Peyer's patch (tissue), 4 donors: ENCODE measurements around the gene CACNA1G.

Source experiments
- CTCF ChIP-seq, 6 experiments: fragments of 450-650 bp in 4 of 6; fragments of 200-600 bp in 2 of 6; sonication (generic) in 1 of 6; IDR thresholded peaks; one replicate each; pipeline ENCODE4 v1.5.1; 2017 to 2019; ENCODE audit warnings: antibody characterized with exemption in 6 of 6, mild to moderate bottlenecking in 3 of 6, moderate library complexity in 1 of 6
- POLR2A ChIP-seq, 2 donors: fragments of 450-650 bp; IDR thresholded peaks; one replicate each; pipeline ENCODE4 v1.5.1; 2017; ENCODE audit warnings: antibody characterized with exemption in 2 of 2, mild to moderate bottlenecking in 2 of 2, moderate library complexity in 2 of 2

DNA sequence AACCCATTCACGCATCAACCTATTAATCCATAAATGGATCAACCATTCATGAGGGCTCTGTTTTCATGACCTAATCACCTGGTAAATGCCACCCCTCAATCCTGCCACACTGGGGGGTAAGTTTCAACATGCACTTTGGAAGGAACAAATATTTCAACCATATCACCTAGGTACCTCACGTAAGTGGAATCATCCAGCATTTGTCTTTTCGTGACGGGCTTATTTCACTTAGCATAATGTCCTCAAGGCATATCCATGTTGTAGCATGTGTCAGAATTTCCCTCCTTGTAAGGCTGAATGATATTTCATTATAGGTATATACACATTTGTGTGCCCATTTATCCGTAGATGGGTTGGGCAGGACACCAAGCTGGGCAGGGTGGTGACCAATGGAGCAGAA lies 111.6 kb downstream of the CACNA1G start:
- no peak for TF ChIP-seq CTCF (IDR thresholded peaks at IDR 0.05)
- TF ChIP-seq POLR2A (IDR thresholded peaks at IDR 0.05) = no peak
